OCI-LY3 (cell line): ENCODE measurements around the gene AHNAK2.
"Not testable (repeated sequence)": the region's sequence is repeated elsewhere in the genome, so short reads cannot be mapped to it uniquely, and the experiment has no call there.

Source experiments
- H2AFZ ChIP-seq: fragments of 200-600, 300-600 bp; shearing (Covaris generic); 2 replicates; pipeline ENCODE4 v1.6.0; 2014; ENCODE audit warnings: antibody characterized with exemption, low read depth, low read length
- H3K27ac ChIP-seq: fragments of 200-600, 300-600 bp; sonication (generic); 2 replicates; pipeline ENCODE4 v1.5.1; 2014; ENCODE audit warnings: mild to moderate bottlenecking, low read length, moderate library complexity, mixed read lengths
- H3K27me3 ChIP-seq: fragments of 200-600, 300-600 bp; sonication (generic); 2 replicates; pipeline ENCODE4 v1.6.1; 2014; ENCODE audit warnings: low read depth, low read length, mixed read lengths
- H3K36me3 ChIP-seq: fragments of 200-600, 300-600 bp; sonication (generic); replicated peaks from 2 replicates; pipeline ENCODE3; 2014; ENCODE audit warnings: low read depth, low read length, mixed read lengths
- H3K4me1 ChIP-seq: fragments of 300-600, 200-600 bp; sonication (generic); 2 replicates; pipeline ENCODE4 v1.6.1; 2014; ENCODE audit warnings: low read length, mixed read lengths
- H3K4me2 ChIP-seq: fragments of 200-600, 300-600 bp; sonication (generic); 2 replicates; pipeline ENCODE4 v1.6.1; 2014; ENCODE audit warnings: low read length, mixed read lengths
- H3K4me3 ChIP-seq: fragments of 300-600, 200-600 bp; sonication (generic); 2 replicates; pipeline ENCODE4 v1.5.1; 2014; ENCODE audit warnings: antibody characterized with exemption, mild to moderate bottlenecking, low read length, moderate library complexity
- H3K79me2 ChIP-seq: fragments of 300-600, 200-600 bp; shearing (Covaris generic); 2 replicates; pipeline ENCODE4 v1.6.1; 2014; ENCODE audit warnings: mild to moderate bottlenecking, low read length, mixed read lengths
- H3K9ac ChIP-seq: fragments of 300-600, 200-600 bp; shearing (Covaris generic); 2 replicates; pipeline ENCODE4 v1.6.0; 2014; ENCODE audit warnings: mild to moderate bottlenecking, low read length, moderate library complexity
- H3K9me3 ChIP-seq: fragments of 200-600, 300-600 bp; shearing (Covaris generic); 2 replicates; pipeline ENCODE4 v1.6.1; 2014; ENCODE audit warnings: low read length, mixed read lengths; ENCODE audit not compliant: insufficient read depth
- H4K20me1 ChIP-seq: fragments of 200-600, 300-600 bp; sonication (generic); 2 replicates; pipeline ENCODE4 v1.6.1; 2016; ENCODE audit warnings: low read length, mixed read lengths; ENCODE audit not compliant: insufficient read depth
- EZH2phosphoT487 ChIP-seq: fragments of 200-600 bp; shearing (Covaris generic); IDR thresholded peaks from 2 replicates; pipeline ENCODE4 v1.6.1; 2018; ENCODE audit warnings: antibody characterized with exemption, mixed run types, low read depth
- TF ChIP-seq, protein P1 (sequence below): fragments of 200-600, 300-600 bp; sonication (generic); IDR thresholded peaks from 2 replicates; pipeline ENCODE4 v1.5.1; 2014; ENCODE audit warnings: antibody characterized with exemption, low read length, low read depth

AHNAK2 gene

GRCh38 chr14:104953896-104954656 lies 24.1 kb downstream of the AHNAK2 start:
- H3K9me3 ChIP-seq, result no peaks in the 10 kb centered on the region
- H3K4me3 ChIP-seq, result no peak overlapping the region
- no peaks in the 10 kb centered on the region for H3K36me3 ChIP-seq
- H4K20me1 ChIP-seq, result no peaks in the 10 kb centered on the region
- H3K4me1 ChIP-seq, result no peaks in the 10 kb centered on the region
- H3K79me2 ChIP-seq, result no peaks in the 10 kb centered on the region
- no peak overlapping the region for H3K9ac ChIP-seq
- peaks cover 26% of the 10 kb centered on the region for H3K27me3 ChIP-seq
- H3K4me2 ChIP-seq, result no peak overlapping the region
- TF ChIP-seq EZH2phosphoT487, result no peak
- TF ChIP-seq, protein P1, sequence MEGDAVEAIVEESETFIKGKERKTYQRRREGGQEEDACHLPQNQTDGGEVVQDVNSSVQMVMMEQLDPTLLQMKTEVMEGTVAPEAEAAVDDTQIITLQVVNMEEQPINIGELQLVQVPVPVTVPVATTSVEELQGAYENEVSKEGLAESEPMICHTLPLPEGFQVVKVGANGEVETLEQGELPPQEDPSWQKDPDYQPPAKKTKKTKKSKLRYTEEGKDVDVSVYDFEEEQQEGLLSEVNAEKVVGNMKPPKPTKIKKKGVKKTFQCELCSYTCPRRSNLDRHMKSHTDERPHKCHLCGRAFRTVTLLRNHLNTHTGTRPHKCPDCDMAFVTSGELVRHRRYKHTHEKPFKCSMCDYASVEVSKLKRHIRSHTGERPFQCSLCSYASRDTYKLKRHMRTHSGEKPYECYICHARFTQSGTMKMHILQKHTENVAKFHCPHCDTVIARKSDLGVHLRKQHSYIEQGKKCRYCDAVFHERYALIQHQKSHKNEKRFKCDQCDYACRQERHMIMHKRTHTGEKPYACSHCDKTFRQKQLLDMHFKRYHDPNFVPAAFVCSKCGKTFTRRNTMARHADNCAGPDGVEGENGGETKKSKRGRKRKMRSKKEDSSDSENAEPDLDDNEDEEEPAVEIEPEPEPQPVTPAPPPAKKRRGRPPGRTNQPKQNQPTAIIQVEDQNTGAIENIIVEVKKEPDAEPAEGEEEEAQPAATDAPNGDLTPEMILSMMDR, result no peak
- no peak overlapping the region for H2AFZ ChIP-seq
- no peak overlapping the region for H3K27ac ChIP-seq

DNA sequence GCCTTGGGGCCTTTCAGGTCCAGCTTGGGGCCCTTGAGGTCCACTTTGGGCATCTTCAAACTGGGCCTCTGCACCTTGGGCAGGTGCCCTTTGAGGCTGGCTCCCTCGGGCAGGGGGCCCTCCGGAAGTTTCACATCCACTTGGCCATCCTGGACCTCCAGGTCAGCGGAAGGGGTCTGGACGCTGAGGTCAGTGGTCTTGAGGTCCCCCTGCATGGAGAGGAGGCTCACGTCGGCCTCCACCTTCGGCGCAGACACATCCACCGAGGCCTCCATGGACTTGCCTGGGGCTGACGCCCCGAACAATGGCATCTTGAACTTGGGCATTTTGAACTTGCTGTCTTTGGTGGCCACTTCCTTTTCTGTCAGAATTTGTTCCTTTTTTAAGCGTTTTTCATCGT lies 25.1 kb downstream of the AHNAK2 start:
- Histone ChIP-seq H3K4me3 (no peak overlapping the region), H2AFZ (no peak overlapping the region), H3K27ac (no peak overlapping the region), H3K36me3 (no peaks in the 10 kb centered on the region), H3K9ac (no peak overlapping the region), H3K4me1 (no peaks in the 10 kb centered on the region), H3K79me2 (no peaks in the 10 kb centered on the region), H4K20me1 (no peaks in the 10 kb centered on the region), H3K4me2 (no peak overlapping the region), H3K27me3 (peaks cover 26% of the 10 kb centered on the region), H3K9me3 (no peaks in the 10 kb centered on the region)
- TF ChIP-seq, protein P1, result no peak
- no peak for TF ChIP-seq EZH2phosphoT487

- H3K4me3 ChIP-seq, H3K4me2 ChIP-seq, H3K4me1 ChIP-seq, H3K79me2 ChIP-seq, H3K9ac ChIP-seq, H4K20me1 ChIP-seq, H3K27ac ChIP-seq, H3K36me3 ChIP-seq, H3K9me3 ChIP-seq, H2AFZ ChIP-seq: not testable (repeated sequence)
- peaks cover 17% of the 10 kb centered on the region for H3K27me3 ChIP-seq
Observed at GRCh38 chr14:104951863-104952657, 26.1 kb downstream of the AHNAK2 start.

DNA sequence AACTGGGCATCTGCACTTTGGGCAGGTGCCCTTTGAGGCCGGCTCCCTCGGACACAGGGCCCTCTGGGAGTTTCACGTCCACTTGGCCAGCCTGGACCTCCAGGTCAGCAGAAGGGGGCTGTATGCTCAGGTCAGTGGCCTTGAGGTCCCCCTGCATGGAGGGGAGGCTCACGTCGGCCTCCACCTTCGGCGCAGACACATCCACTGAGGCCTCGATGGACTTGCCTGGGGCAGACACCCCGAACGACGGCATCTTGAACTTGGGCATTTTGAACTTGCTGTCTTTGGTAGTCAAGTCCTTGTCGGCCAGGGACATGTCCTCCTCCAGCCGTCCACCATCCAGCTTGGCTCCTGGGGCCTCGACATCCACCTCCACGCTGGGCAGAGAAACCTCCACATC lies 27.5 kb downstream of the AHNAK2 start:
- H4K20me1 ChIP-seq, H3K27ac ChIP-seq, H3K4me1 ChIP-seq, H3K79me2 ChIP-seq, H2AFZ ChIP-seq, H3K9ac ChIP-seq, H3K36me3 ChIP-seq, H3K4me3 ChIP-seq, H3K4me2 ChIP-seq, H3K9me3 ChIP-seq, H3K27me3 ChIP-seq: not testable (repeated sequence)

DNA sequence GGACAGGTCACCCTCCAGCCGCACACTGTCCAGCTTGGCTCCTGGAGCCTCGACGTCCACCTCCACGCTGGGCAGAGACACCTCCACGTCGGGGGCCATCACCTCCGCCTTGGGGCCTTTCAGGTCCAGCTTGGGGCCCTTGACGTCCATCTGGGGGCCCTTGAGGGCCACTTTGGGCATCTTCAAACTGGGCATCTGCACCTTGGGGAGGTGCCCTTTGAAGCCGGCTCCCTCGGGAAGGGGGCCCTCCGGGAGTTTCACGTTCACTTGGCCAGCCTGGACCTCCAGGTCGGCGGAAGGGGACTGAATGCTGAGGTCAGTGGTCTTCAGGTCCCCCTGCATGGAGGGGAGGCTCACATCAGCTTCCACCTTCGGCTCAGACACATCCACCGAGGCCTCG lies 28.2 kb downstream of the AHNAK2 start:
- H3K79me2 ChIP-seq, result no peaks in the 10 kb centered on the region
- no peaks in the 10 kb centered on the region for H3K9me3 ChIP-seq
- no peak overlapping the region for H2AFZ ChIP-seq
- no peaks in the 10 kb centered on the region for H3K36me3 ChIP-seq
- H3K4me3 ChIP-seq, result no peak overlapping the region
- TF ChIP-seq EZH2phosphoT487, result no peak
- TF ChIP-seq, protein P1, result no peak
- H3K27ac ChIP-seq, result no peak overlapping the region
- no peak overlapping the region for H3K9ac ChIP-seq
- H3K4me2 ChIP-seq, result no peak overlapping the region
- no peaks in the 10 kb centered on the region for H4K20me1 ChIP-seq
- no peaks in the 10 kb centered on the region for H3K27me3 ChIP-seq
- no peaks in the 10 kb centered on the region for H3K4me1 ChIP-seq

DNA sequence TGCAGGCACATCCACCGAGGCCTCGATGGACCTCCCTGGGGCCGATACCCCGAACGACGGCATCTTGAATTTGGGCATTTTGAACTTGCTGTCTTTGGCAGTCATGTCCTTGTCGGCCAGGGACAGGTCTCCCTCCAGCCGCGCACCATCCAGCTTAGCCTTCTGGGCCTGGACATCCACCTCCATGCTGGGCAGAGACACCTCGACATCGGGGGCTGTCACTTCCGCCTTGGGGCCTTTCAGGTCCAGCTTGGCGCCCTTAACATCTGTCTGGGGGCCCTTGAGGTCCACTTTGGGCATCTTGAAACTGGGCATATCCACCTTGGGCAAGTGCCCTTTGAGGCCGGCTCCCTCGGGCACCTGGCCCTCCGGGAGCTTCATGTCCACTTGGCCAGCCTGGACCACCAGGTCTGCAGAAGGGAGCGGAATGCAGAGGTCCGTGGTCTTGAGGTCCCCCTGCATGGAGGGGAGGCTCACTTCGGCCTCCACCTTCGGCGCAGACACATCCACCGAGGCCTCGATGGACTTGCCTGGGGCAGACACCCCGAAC lies 28.7 kb downstream of the AHNAK2 start:
- not testable (repeated sequence) for H3K4me3 ChIP-seq, H4K20me1 ChIP-seq, H3K4me1 ChIP-seq, H3K27ac ChIP-seq, H3K4me2 ChIP-seq, H3K9ac ChIP-seq, H3K36me3 ChIP-seq, H2AFZ ChIP-seq, H3K79me2 ChIP-seq, H3K27me3 ChIP-seq, H3K9me3 ChIP-seq
